ENCODE measurements around the gene PPM1M. TPM values are rescaled to one million over a fixed set of nuclear protein-coding genes. Genes with fewer than 3 reads are reported as not detected.
A peak's percentile ranks its signal among the peaks of the same experiment; 100 is the strongest.

PPM1M gene
- total and polyA plus RNA-seq, 8 donors, result 7.9 to 44.9 (median 15.8) TPM

DNA sequence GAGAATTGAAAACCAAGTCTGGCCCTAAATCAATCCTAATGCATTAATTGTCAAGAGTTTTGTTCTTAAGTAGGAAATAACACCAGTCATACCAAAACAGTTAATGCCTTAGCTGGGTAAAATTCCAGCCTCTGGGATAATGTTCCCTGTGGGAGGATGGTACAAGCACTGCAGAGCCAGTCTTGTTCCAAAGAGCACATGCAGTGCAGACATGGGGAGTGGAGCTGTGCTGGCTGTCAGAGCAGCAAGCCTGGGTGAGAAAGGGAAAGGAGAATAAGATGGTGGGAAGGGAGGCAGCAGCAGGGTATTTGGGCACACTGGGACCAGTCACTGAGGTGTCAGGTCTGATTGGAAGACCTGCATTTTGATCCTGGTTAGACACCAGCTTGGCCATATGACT is 35.5 kb upstream of the PPM1M start:
- H3K27ac ChIP-seq, result peak overlapping the region in 3 of 5 donors; percentile 35 to 60 (median 54)
- no peak for DNase-seq
- H3K9me3 ChIP-seq, result no peaks in the 10 kb centered on the region
- H3K4me1 ChIP-seq, result peaks cover 0 to 38% (median 7%) of the 10 kb centered on the region in 4 donors
- intact Hi-C loops (cut with DNase I; ENCODE audit: low total_unique reads), result no loop called here
- H3K4me3 ChIP-seq, result no peak overlapping the region
- H3K27me3 ChIP-seq, result no peaks in the 10 kb centered on the region
- TF ChIP-seq POLR2A (IDR thresholded peaks at IDR 0.05) (no peak), EP300 (IDR thresholded peaks at IDR 0.05) (no peak), POLR2AphosphoS5 (IDR thresholded peaks at IDR 0.05) (no peak)
- TF ChIP-seq, protein P1, sequence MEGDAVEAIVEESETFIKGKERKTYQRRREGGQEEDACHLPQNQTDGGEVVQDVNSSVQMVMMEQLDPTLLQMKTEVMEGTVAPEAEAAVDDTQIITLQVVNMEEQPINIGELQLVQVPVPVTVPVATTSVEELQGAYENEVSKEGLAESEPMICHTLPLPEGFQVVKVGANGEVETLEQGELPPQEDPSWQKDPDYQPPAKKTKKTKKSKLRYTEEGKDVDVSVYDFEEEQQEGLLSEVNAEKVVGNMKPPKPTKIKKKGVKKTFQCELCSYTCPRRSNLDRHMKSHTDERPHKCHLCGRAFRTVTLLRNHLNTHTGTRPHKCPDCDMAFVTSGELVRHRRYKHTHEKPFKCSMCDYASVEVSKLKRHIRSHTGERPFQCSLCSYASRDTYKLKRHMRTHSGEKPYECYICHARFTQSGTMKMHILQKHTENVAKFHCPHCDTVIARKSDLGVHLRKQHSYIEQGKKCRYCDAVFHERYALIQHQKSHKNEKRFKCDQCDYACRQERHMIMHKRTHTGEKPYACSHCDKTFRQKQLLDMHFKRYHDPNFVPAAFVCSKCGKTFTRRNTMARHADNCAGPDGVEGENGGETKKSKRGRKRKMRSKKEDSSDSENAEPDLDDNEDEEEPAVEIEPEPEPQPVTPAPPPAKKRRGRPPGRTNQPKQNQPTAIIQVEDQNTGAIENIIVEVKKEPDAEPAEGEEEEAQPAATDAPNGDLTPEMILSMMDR (IDR thresholded peaks at IDR 0.05), result no peak
- peaks cover 94 to 100% (median 100%) of the 10 kb centered on the region in 4 donors for H3K36me3 ChIP-seq

DNA sequence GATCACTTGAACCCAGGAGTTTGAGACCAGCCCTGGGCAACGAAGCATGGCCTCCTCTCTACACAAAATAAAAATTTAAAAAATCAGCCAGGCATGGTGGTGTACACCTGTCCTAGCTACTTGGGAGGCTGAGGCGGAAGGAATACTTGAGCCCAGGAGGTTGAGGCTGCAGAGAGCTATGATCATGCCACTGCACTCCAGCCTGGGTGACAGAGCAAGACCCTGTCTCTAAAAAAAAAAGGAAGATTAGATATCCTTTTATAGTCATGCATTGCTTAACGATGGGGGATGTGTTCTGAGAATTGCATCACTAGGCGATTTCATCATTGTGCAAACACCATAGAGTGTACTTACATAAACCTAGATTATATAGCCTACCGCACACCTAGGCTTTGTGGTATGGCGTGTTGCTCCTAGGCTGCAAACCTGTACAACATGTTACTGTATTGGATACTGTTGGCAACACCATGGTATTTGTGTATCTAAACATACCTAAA is 35.0 kb upstream of the PPM1M start:
- Histone ChIP-seq H3K27me3 (no peaks in the 10 kb centered on the region), H3K9me3 (no peaks in the 10 kb centered on the region), H3K27ac (peak overlapping the region in 3 of 5 donors; percentile 35 to 60 (median 54)), H3K4me3 (no peak overlapping the region), H3K36me3 (peaks cover 93 to 100% (median 100%) of the 10 kb centered on the region in 4 donors), H3K4me1 (peaks cover 0 to 38% (median 8%) of the 10 kb centered on the region in 4 donors)
- TF ChIP-seq EP300 (IDR thresholded peaks at IDR 0.05) (no peak), POLR2AphosphoS5 (IDR thresholded peaks at IDR 0.05) (peak in 2 of 3 donors; percentile 62 to 74), POLR2A (IDR thresholded peaks at IDR 0.05) (no peak)
- TF ChIP-seq, protein P1 (IDR thresholded peaks at IDR 0.05), result no peak
- 46 to 70% (median 52%) methylated on average over 6 of the region's 6 CpGs for WGBS, 5 donors
- peak; percentile 41 to 88 for DNase-seq
- intact Hi-C loops (cut with DNase I; ENCODE audit: low total_unique reads), result no loop called here

DNA sequence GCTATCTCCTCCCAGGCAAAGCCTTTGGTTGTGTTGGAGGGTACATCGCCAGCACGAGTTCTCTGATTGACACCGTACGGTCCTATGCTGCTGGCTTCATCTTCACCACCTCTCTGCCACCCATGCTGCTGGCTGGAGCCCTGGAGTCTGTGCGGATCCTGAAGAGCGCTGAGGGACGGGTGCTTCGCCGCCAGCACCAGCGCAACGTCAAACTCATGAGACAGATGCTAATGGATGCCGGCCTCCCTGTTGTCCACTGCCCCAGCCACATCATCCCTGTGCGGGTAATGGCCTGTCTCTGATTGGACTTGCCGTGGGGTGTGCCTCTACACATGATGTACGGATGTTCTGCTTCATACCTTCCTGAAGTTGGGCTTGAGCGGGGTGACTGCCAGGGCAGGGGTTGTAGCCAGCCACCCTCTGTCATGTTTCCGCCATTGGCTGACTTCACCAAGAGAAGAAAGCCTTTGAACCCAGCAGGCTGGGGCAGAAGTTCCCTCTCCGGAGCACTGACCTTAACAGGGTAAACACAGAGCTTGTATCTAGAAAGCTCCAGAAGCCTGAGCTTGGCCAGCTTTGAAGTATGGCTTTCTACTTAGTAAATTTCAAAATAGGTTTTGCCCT is 34.2 kb upstream of the PPM1M start:
- peaks cover 88 to 97% (median 94%) of the 10 kb centered on the region in 4 donors for H3K36me3 ChIP-seq
- WGBS, 5 donors, result 93 to 95% (median 94%) methylated on average over 18 of the region's 18 CpGs
- intact Hi-C loops (cut with DNase I; ENCODE audit: low total_unique reads), result no loop called here

DNA sequence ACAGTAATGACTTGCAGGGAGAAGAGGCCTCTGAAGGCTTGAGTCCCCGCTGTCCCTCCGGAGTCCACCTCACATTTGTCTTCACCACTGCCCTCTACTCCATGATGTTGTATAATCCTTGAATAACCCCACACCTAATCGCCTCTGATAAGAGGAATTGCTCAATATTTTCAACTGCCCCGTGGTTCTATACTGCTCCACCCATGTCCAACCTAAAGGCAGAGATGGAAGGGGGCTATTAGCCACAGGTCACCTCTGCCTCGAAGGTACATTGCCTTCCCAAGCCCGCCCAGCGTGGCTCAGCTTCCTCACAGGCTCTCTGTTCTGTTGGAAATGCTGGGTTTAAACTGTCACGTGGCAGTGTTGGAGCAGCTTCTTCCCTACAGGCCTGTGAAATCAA is 32.6 kb upstream of the PPM1M start:
- intact Hi-C loops (cut with DNase I; ENCODE audit: low total_unique reads), result no loop called here
- H3K36me3 ChIP-seq, result peaks cover 73 to 81% (median 78%) of the 10 kb centered on the region in 4 donors
- H3K27ac ChIP-seq, result no peak overlapping the region
- H3K27me3 ChIP-seq, result no peaks in the 10 kb centered on the region
- 59 to 73% (median 64%) methylated on average over 8 of the region's 8 CpGs for WGBS, 5 donors
- H3K9me3 ChIP-seq, result no peaks in the 10 kb centered on the region
- peaks cover 20 to 62% (median 30%) of the 10 kb centered on the region in 4 donors for H3K4me1 ChIP-seq
- no peak for TF ChIP-seq POLR2A (IDR thresholded peaks at IDR 0.05)
- TF ChIP-seq, protein P1 (IDR thresholded peaks at IDR 0.05), result no peak
- no peak overlapping the region for H3K4me3 ChIP-seq
- DNase-seq, result no peak

More for the DNA sequence above, 34.2 kb upstream of the PPM1M start:
- TF ChIP-seq POLR2A (IDR thresholded peaks at IDR 0.05) (no peak), EP300 (IDR thresholded peaks at IDR 0.05) (no peak), POLR2AphosphoS5 (IDR thresholded peaks at IDR 0.05) (no peak)
- TF ChIP-seq, protein P1 (IDR thresholded peaks at IDR 0.05), result no peak
- Histone ChIP-seq H3K27ac (peak overlapping the region in 3 of 5 donors; percentile 3 to 60 (median 35)), H3K9me3 (no peaks in the 10 kb centered on the region), H3K4me1 (peaks cover 4 to 46% (median 15%) of the 10 kb centered on the region in 4 donors), H3K4me3 (no peak overlapping the region), H3K27me3 (no peaks in the 10 kb centered on the region)
- peak in 1 of 2 donors; percentile 1 for DNase-seq

Measured in stomach (tissue), 9 donors.